HG03432 (cell line): ENCODE data around the gene CHD6.

ENCODE experiments used
- ATAC-seq: cut with Tn5 transposase; IDR thresholded peaks from one replicate; pipeline ENCODE4 v1.9.1; 2021; ENCODE audit warnings: mild to moderate bottlenecking, moderate library complexity; ENCODE audit not compliant: unreplicated experiment

CHD6 gene

GRCh38 chr20:41359541-41360011 is 258.6 kb downstream of the CHD6 start:
- no peak for ATAC-seq

- no peak for ATAC-seq
Observed at GRCh38 chr20:41358717-41359116, 259.5 kb downstream of the CHD6 start.

- no peak for ATAC-seq
Observed at GRCh38 chr20:41358230-41358629, 259.9 kb downstream of the CHD6 start.

- ATAC-seq = no peak
Observed at GRCh38 chr20:41357424-41358163, 260.6 kb downstream of the CHD6 start.

GRCh38 chr20:41356951-41357350 is 261.2 kb downstream of the CHD6 start:
- no peak for ATAC-seq

- ATAC-seq = no peak
Observed at GRCh38 chr20:41355598-41356203, 262.5 kb downstream of the CHD6 start.

GRCh38 chr20:41355192-41355591 is 263.0 kb downstream of the CHD6 start:
- no peak for ATAC-seq

- no peak for ATAC-seq
Observed at GRCh38 chr20:41353530-41353929, 264.6 kb downstream of the CHD6 start.

GRCh38 chr20:41352666-41353065 is 265.5 kb downstream of the CHD6 start:
- ATAC-seq = no peak

- no peak for ATAC-seq
Observed at GRCh38 chr20:41352106-41352505, 266.1 kb downstream of the CHD6 start.
